ENCODE results near the gene CRYZL1. TPM values are rescaled to one million over a fixed set of nuclear protein-coding genes. Genes with fewer than 3 reads are reported as not detected.

Gene CRYZL1
- total RNA-seq, 2 experiments from 2014 or later = 28.6 to 30.5 TPM

GRCh38 chr21:33668180-33668579, 26.6 kb upstream of the CRYZL1 start:
- no peak overlapping the region for H3K27ac Mint-ChIP-seq
- Histone ChIP-seq H3K36me3 (ENCODE audit: insufficient read depth, low read length) (no peaks in the 10 kb centered on the region), H3K4me1 (ENCODE audit: insufficient read depth, low read length) (no peaks in the 10 kb centered on the region), H3K27ac (ENCODE audit: low read depth in 1 of 2, low read length in 2 of 2) (no peak overlapping the region), H3K9me3 (ENCODE audit: control insufficient read depth in 1 of 2, insufficient read depth in 1 of 2, low read length in 2 of 2) (no peaks in the 10 kb centered on the region), H3K27me3 (ENCODE audit: control insufficient read depth in 1 of 2, insufficient read depth in 2 of 2, low read length in 2 of 2) (no peaks in the 10 kb centered on the region), H3K4me3 (ENCODE audit: low read length) (no peak overlapping the region)
- no peaks in the 10 kb centered on the region for H3K27me3 Mint-ChIP-seq
- CTCF ChIA-PET = no interaction called here
- DNase-seq (no peak), ATAC-seq (ENCODE audit: poor library complexity) (no peak)
- H3K9me3 Mint-ChIP-seq = no peaks in the 10 kb centered on the region
- intact Hi-C loops (cut with DNase I, micrococcal nuclease) = no loop called here
- no peaks in the 10 kb centered on the region for H3K4me1 Mint-ChIP-seq (ENCODE audit: low read depth)
- no peak overlapping the region for H3K4me3 Mint-ChIP-seq
- POLR2A ChIA-PET = interaction anchor here (1.1 kb wide), 1 partner anchor 19 kb away, joined by 3 read pairs; no protein-coding TSS in a partner anchor
- TF ChIP-seq CTCF (IDR thresholded peaks at IDR 0.05) = no peak
- H3K36me3 Mint-ChIP-seq (ENCODE audit: low read depth) = no peaks in the 10 kb centered on the region

GRCh38 chr21:33667636-33668035, 26.1 kb upstream of the CRYZL1 start:
- DNase-seq (no peak), ATAC-seq (ENCODE audit: poor library complexity) (no peak)
- H3K4me1 ChIP-seq (ENCODE audit: insufficient read depth, low read length) = no peaks in the 10 kb centered on the region
- intact Hi-C loops (cut with DNase I, micrococcal nuclease) = no loop called here
- Mint-ChIP-seq H3K27ac (no peak overlapping the region), H3K9me3 (no peaks in the 10 kb centered on the region), H3K4me1 (ENCODE audit: low read depth) (no peaks in the 10 kb centered on the region), H3K36me3 (ENCODE audit: low read depth) (no peaks in the 10 kb centered on the region), H3K27me3 (no peaks in the 10 kb centered on the region), H3K4me3 (no peak overlapping the region)
- ChIA-PET CTCF (no interaction called here), POLR2A (interaction anchor here (1.1 kb wide), 1 partner anchor 20 kb away, joined by 3 read pairs; no protein-coding TSS in a partner anchor)
- H3K27ac ChIP-seq (ENCODE audit: low read depth in 1 of 2, low read length in 2 of 2) = no peak overlapping the region
- no peaks in the 10 kb centered on the region for H3K9me3 ChIP-seq (ENCODE audit: control insufficient read depth in 1 of 2, insufficient read depth in 1 of 2, low read length in 2 of 2)
- no peak for TF ChIP-seq CTCF (IDR thresholded peaks at IDR 0.05)
- no peak overlapping the region for H3K4me3 ChIP-seq (ENCODE audit: low read length)
- H3K36me3 ChIP-seq (ENCODE audit: insufficient read depth, low read length) = no peaks in the 10 kb centered on the region
- H3K27me3 ChIP-seq (ENCODE audit: control insufficient read depth in 1 of 2, insufficient read depth in 2 of 2, low read length in 2 of 2) = no peaks in the 10 kb centered on the region

GRCh38 chr21:33666153-33666552, 24.6 kb upstream of the CRYZL1 start:
- ChIA-PET CTCF (interaction anchor here (1.5 kb wide), 1 partner anchor 25 kb away, joined by 3 read pairs; no protein-coding TSS in a partner anchor), POLR2A (no interaction called here)
- TF ChIP-seq CTCF (IDR thresholded peaks at IDR 0.05) = no peak
- Mint-ChIP-seq H3K27ac (no peak overlapping the region), H3K36me3 (ENCODE audit: low read depth) (no peaks in the 10 kb centered on the region), H3K27me3 (no peaks in the 10 kb centered on the region), H3K4me1 (ENCODE audit: low read depth) (no peaks in the 10 kb centered on the region), H3K4me3 (no peak overlapping the region), H3K9me3 (no peaks in the 10 kb centered on the region)
- Histone ChIP-seq H3K27me3 (ENCODE audit: control insufficient read depth in 1 of 2, insufficient read depth in 2 of 2, low read length in 2 of 2) (no peaks in the 10 kb centered on the region), H3K9me3 (ENCODE audit: control insufficient read depth in 1 of 2, insufficient read depth in 1 of 2, low read length in 2 of 2) (no peaks in the 10 kb centered on the region), H3K4me1 (ENCODE audit: insufficient read depth, low read length) (no peaks in the 10 kb centered on the region), H3K36me3 (ENCODE audit: insufficient read depth, low read length) (no peaks in the 10 kb centered on the region), H3K27ac (ENCODE audit: low read depth in 1 of 2, low read length in 2 of 2) (no peak overlapping the region), H3K4me3 (ENCODE audit: low read length) (no peak overlapping the region)
- ATAC-seq (ENCODE audit: poor library complexity) (no peak), DNase-seq (no peak)
- intact Hi-C loops (cut with DNase I, micrococcal nuclease) = no loop called here
